CD4-positive, CD25-positive, alpha-beta regulatory T cell (primary cell): ENCODE data around the gene ENTHD1. TPM values are rescaled to one million over a fixed set of nuclear protein-coding genes. Genes with fewer than 3 reads are reported as not detected.

ENCODE experiments used
- ATAC-seq, 2 donors: fragments of 150-1000 bp; cut with Tn5 transposase; one replicate each; pipeline ENCODE4 v1.10.0; 2021; ENCODE audit warnings: low read depth in 2 of 2, moderate number of reproducible peaks in 2 of 2, moderate library complexity in 1 of 2
- DNase-seq, 3 donors: peaks; one replicate each; pipeline versions ENCODE4 v3.0.0 to v3.0.0-alpha.2; 2012 to 2022; ENCODE audit warnings: mixed read lengths in 1 of 3
- H3K27ac ChIP-seq: one replicate; pipeline ENCODE4 v1.7.0; 2013; ENCODE audit warnings: mild to moderate bottlenecking, low read length; ENCODE audit not compliant: insufficient read depth, poor library complexity, severe bottlenecking
- H3K27me3 ChIP-seq: one replicate; pipeline ENCODE4 v1.7.0; 2013; ENCODE audit warnings: low read length; ENCODE audit not compliant: control insufficient read depth, insufficient read depth
- H3K36me3 ChIP-seq: one replicate; pipeline ENCODE4 v1.7.0; 2013; ENCODE audit warnings: mild to moderate bottlenecking, low read length, moderate library complexity; ENCODE audit not compliant: control insufficient read depth, insufficient read depth
- H3K4me1 ChIP-seq: 2 replicates; pipeline ENCODE4 v1.7.0; 2013; ENCODE audit warnings: mild to moderate bottlenecking, low read length; ENCODE audit not compliant: insufficient read depth, control insufficient read depth, poor library complexity, severe bottlenecking
- H3K4me3 ChIP-seq: one replicate; pipeline ENCODE4 v1.7.0; 2013; ENCODE audit warnings: low read depth, mild to moderate bottlenecking, low read length, moderate library complexity
- H3K9me3 ChIP-seq, 2 experiments: 1 replicate in 1 of 2; 2 replicates in 1 of 2; pipeline ENCODE4 v1.7.0; 2013; ENCODE audit warnings: low read length in 2 of 2, mild to moderate bottlenecking in 1 of 2, moderate library complexity in 1 of 2; ENCODE audit not compliant: control insufficient read depth in 2 of 2
- H3K27ac Mint-ChIP-seq, 3 donors: one replicate each; pipeline ENCODE4 v1.8.0; 2020 to 2022; ENCODE audit warnings: mild to moderate bottlenecking in 3 of 3, mixed read lengths in 3 of 3, moderate library complexity in 2 of 3
- H3K27me3 Mint-ChIP-seq: one replicate; pipeline ENCODE4 v1.8.0; 2022; ENCODE audit warnings: mild to moderate bottlenecking, mixed read lengths
- H3K36me3 Mint-ChIP-seq: one replicate; pipeline ENCODE4 v1.8.0; 2020; ENCODE audit warnings: mixed read lengths
- H3K4me1 Mint-ChIP-seq, 4 donors: one replicate each; pipeline ENCODE4 v1.8.0; 2020 to 2022; ENCODE audit warnings: mixed read lengths in 4 of 4, mild to moderate bottlenecking in 1 of 4
- H3K4me3 Mint-ChIP-seq, 4 donors: one replicate each; pipeline ENCODE4 v1.8.0; 2020 to 2022; ENCODE audit warnings: mild to moderate bottlenecking in 4 of 4, mixed read lengths in 4 of 4, moderate library complexity in 3 of 4
- H3K9me3 Mint-ChIP-seq, 7 donors: one replicate each; pipeline ENCODE4 v1.8.0; 2020 to 2022; ENCODE audit warnings: mixed read lengths in 7 of 7, mild to moderate bottlenecking in 3 of 7, moderate library complexity in 2 of 7
- polyA plus RNA-seq, 4 donors: library from polyadenylated mRNA; unstranded; fragments of 300-500 nt; fragmentation: Illumina TruSeq; gene quantifications; one replicate each; pipeline ENCODE4 v1.2.3, GENCODE V29; 2021
- total RNA-seq: library from RNA; stranded (reverse); gene quantifications from one replicate; pipeline ENCODE4 v1.2.3, GENCODE V29; 2022

Gene ENTHD1
- total and polyA plus RNA-seq, 5 donors from 2014 or later: 0.13 to 0.32 (median 0.18) TPM; not detected in 1

GRCh38 chr22:39802682-39803081, 90.9 kb downstream of the ENTHD1 start:
- Histone ChIP-seq H3K27ac (no peak overlapping the region), H3K27me3 (peaks cover 3% of the 10 kb centered on the region), H3K4me1 (no peaks in the 10 kb centered on the region), H3K36me3 (no peaks in the 10 kb centered on the region), H3K9me3 (peaks cover 11 to 16% of the 10 kb centered on the region in 2 experiments), H3K4me3 (no peak overlapping the region)
- Mint-ChIP-seq H3K9me3 (peaks cover 2 to 14% (median 5%) of the 10 kb centered on the region in 7 donors), H3K4me3 (no peak overlapping the region), H3K4me1 (peaks cover 0 to 8% (median 7%) of the 10 kb centered on the region in 4 donors), H3K27me3 (peaks cover 20% of the 10 kb centered on the region), H3K36me3 (peaks cover 5% of the 10 kb centered on the region), H3K27ac (peak overlapping the region in 1 of 3 donors; percentile 4)
- DNase-seq (no peak), ATAC-seq (no peak)

GRCh38 chr22:39800790-39801520, 92.6 kb downstream of the ENTHD1 start:
- Histone ChIP-seq H3K9me3 (peaks cover 22 to 27% of the 10 kb centered on the region in 2 experiments), H3K36me3 (no peaks in the 10 kb centered on the region), H3K27ac (no peak overlapping the region), H3K27me3 (peaks cover 7% of the 10 kb centered on the region), H3K4me1 (no peaks in the 10 kb centered on the region), H3K4me3 (no peak overlapping the region)
- Mint-ChIP-seq H3K36me3 (peaks cover 9% of the 10 kb centered on the region), H3K27ac (no peak overlapping the region), H3K4me1 (peaks cover 0 to 8% (median 7%) of the 10 kb centered on the region in 4 donors), H3K9me3 (peaks cover 2 to 29% (median 12%) of the 10 kb centered on the region in 7 donors), H3K27me3 (peaks cover 14% of the 10 kb centered on the region), H3K4me3 (no peak overlapping the region)
- DNase-seq (no peak), ATAC-seq (no peak)

- ATAC-seq: no peak
- H3K4me1 Mint-ChIP-seq: no peaks in the 10 kb centered on the region
- peaks cover 16% of the 10 kb centered on the region for H3K27me3 Mint-ChIP-seq
- peaks cover 9% of the 10 kb centered on the region for H3K36me3 Mint-ChIP-seq
- Histone ChIP-seq H3K4me3 (no peak overlapping the region), H3K4me1 (no peaks in the 10 kb centered on the region), H3K9me3 (peaks cover 22 to 27% of the 10 kb centered on the region in 2 experiments), H3K27ac (no peak overlapping the region), H3K36me3 (no peaks in the 10 kb centered on the region), H3K27me3 (peaks cover 4% of the 10 kb centered on the region)
- H3K9me3 Mint-ChIP-seq: peaks cover 5 to 39% (median 14%) of the 10 kb centered on the region in 7 donors
- no peak for DNase-seq
- H3K4me3 Mint-ChIP-seq: no peak overlapping the region
- H3K27ac Mint-ChIP-seq: no peak overlapping the region
These were observed 95.9 kb downstream of the ENTHD1 start for GRCh38 chr22:39797528-39798147.

- H3K27me3 ChIP-seq: no peaks in the 10 kb centered on the region
- no peak overlapping the region for H3K27ac Mint-ChIP-seq
- DNase-seq (no peak), ATAC-seq (no peak)
- H3K4me1 ChIP-seq: no peaks in the 10 kb centered on the region
- H3K9me3 Mint-ChIP-seq: peaks cover 0 to 7% (median 2%) of the 10 kb centered on the region in 7 donors
- H3K9me3 ChIP-seq: no peaks in the 10 kb centered on the region
- H3K4me1 Mint-ChIP-seq: peaks cover 0 to 7% (median 3%) of the 10 kb centered on the region in 4 donors
- H3K36me3 Mint-ChIP-seq: no peaks in the 10 kb centered on the region
- peaks cover 5% of the 10 kb centered on the region for H3K27me3 Mint-ChIP-seq
- H3K4me3 ChIP-seq: no peak overlapping the region
- H3K27ac ChIP-seq: no peak overlapping the region
- H3K36me3 ChIP-seq: no peaks in the 10 kb centered on the region
- H3K4me3 Mint-ChIP-seq: no peak overlapping the region
These were observed 103.8 kb downstream of the ENTHD1 start for GRCh38 chr22:39789788-39790187.

- no peaks in the 10 kb centered on the region for H3K36me3 Mint-ChIP-seq
- no peaks in the 10 kb centered on the region for H3K9me3 Mint-ChIP-seq
- Histone ChIP-seq H3K27ac (no peak overlapping the region), H3K4me1 (no peaks in the 10 kb centered on the region), H3K4me3 (no peak overlapping the region), H3K9me3 (no peaks in the 10 kb centered on the region), H3K36me3 (no peaks in the 10 kb centered on the region), H3K27me3 (no peaks in the 10 kb centered on the region)
- H3K4me1 Mint-ChIP-seq: peaks cover 0 to 7% (median 3%) of the 10 kb centered on the region in 4 donors
- no peak overlapping the region for H3K27ac Mint-ChIP-seq
- H3K4me3 Mint-ChIP-seq: no peak overlapping the region
- H3K27me3 Mint-ChIP-seq: peaks cover 11% of the 10 kb centered on the region
- DNase-seq: peak in 1 of 3 donors; percentile 7
- ATAC-seq: no peak
These were observed 108.3 kb downstream of the ENTHD1 start for GRCh38 chr22:39785232-39785631.

- no peak overlapping the region for H3K27ac Mint-ChIP-seq
These were observed 115.7 kb downstream of the ENTHD1 start for GRCh38 chr22:39777716-39778454.

GRCh38 chr22:39776295-39777009, 117.1 kb downstream of the ENTHD1 start:
- no peaks in the 10 kb centered on the region for H3K36me3 Mint-ChIP-seq
- ATAC-seq (no peak), DNase-seq (no peak)
- Histone ChIP-seq H3K36me3 (no peaks in the 10 kb centered on the region), H3K4me3 (no peak overlapping the region), H3K27me3 (no peaks in the 10 kb centered on the region), H3K9me3 (no peaks in the 10 kb centered on the region), H3K27ac (no peak overlapping the region), H3K4me1 (peaks cover 15% of the 10 kb centered on the region)
- no peak overlapping the region for H3K27ac Mint-ChIP-seq
- peaks cover 17 to 35% (median 23%) of the 10 kb centered on the region in 4 donors for H3K4me1 Mint-ChIP-seq
- H3K27me3 Mint-ChIP-seq: peaks cover 3% of the 10 kb centered on the region
- H3K4me3 Mint-ChIP-seq: no peak overlapping the region
- peaks cover 0 to 3% (median 2%) of the 10 kb centered on the region in 7 donors for H3K9me3 Mint-ChIP-seq

More at GRCh38 chr22:39777716-39778454, 115.7 kb downstream of the ENTHD1 start:
- ATAC-seq: no peak
- Histone ChIP-seq H3K9me3 (no peaks in the 10 kb centered on the region), H3K4me1 (peaks cover 15% of the 10 kb centered on the region), H3K36me3 (no peaks in the 10 kb centered on the region), H3K27ac (no peak overlapping the region), H3K4me3 (no peak overlapping the region), H3K27me3 (no peaks in the 10 kb centered on the region)
- H3K9me3 Mint-ChIP-seq: peaks cover 0 to 2% (median 0%) of the 10 kb centered on the region in 7 donors
- no peaks in the 10 kb centered on the region for H3K36me3 Mint-ChIP-seq
- peaks cover 8% of the 10 kb centered on the region for H3K27me3 Mint-ChIP-seq
- DNase-seq: peak in 1 of 3 donors; percentile 16
- no peak overlapping the region for H3K4me3 Mint-ChIP-seq
- peaks cover 17 to 35% (median 20%) of the 10 kb centered on the region in 4 donors for H3K4me1 Mint-ChIP-seq
